Measurements from ENCODE around the gene OR6M1. TPM values are rescaled to one million over a fixed set of nuclear protein-coding genes. Genes with fewer than 3 reads are reported as not detected.

The OR6M1 gene
- total and polyA plus RNA-seq, 9 donors, result not detected

- H3K36me3 ChIP-seq (ENCODE audit: control insufficient read depth, insufficient read depth, low read length), result no peaks in the 10 kb centered on the region
- no CpG with 5 or more reads among the region's 3 CpGs for WGBS (ENCODE audit: insufficient coverage)
- no peak for DNase-seq
- H3K9me3 ChIP-seq (replicated peaks; ENCODE audit: control insufficient read depth, low read depth, low read length), result peaks cover 6% of the 10 kb centered on the region
- no peak overlapping the region for H3K4me3 ChIP-seq (ENCODE audit: low read length)
- H3K27ac ChIP-seq (ENCODE audit: low read length), result no peak overlapping the region
- H3K27me3 ChIP-seq (ENCODE audit: control insufficient read depth, insufficient read depth, low read length), result no peaks in the 10 kb centered on the region
- no peaks in the 10 kb centered on the region for H3K4me1 ChIP-seq (ENCODE audit: control insufficient read depth, insufficient read depth, low read length)
Observed at GRCh38 chr11:123757976-123758375, 48.2 kb downstream of the OR6M1 start.

GRCh38 chr11:123755813-123756212 is 50.3 kb downstream of the OR6M1 start:
- no peaks in the 10 kb centered on the region for H3K9me3 ChIP-seq (replicated peaks; ENCODE audit: control insufficient read depth, low read depth, low read length)
- WGBS (ENCODE audit: insufficient coverage), result 78% methylated on average over 1 of the region's 3 CpGs
- no peaks in the 10 kb centered on the region for H3K27me3 ChIP-seq (ENCODE audit: control insufficient read depth, insufficient read depth, low read length)
- H3K27ac ChIP-seq (ENCODE audit: low read length), result no peak overlapping the region
- H3K36me3 ChIP-seq (ENCODE audit: control insufficient read depth, insufficient read depth, low read length), result no peaks in the 10 kb centered on the region
- H3K4me3 ChIP-seq (ENCODE audit: low read length), result no peak overlapping the region
- no peaks in the 10 kb centered on the region for H3K4me1 ChIP-seq (ENCODE audit: control insufficient read depth, insufficient read depth, low read length)
- DNase-seq, result no peak

Other genes starting within 250 kb of the OR6M1 start
- gene SCN3B, start 151.7 kb downstream of the OR6M1 start, total RNA-seq, result 12.8 TPM
- gene SCN3B, start 151.7 kb downstream of the OR6M1 start, polyA plus RNA-seq (ENCODE audit: insufficient read depth in 1 of 8, insufficient read length in 8 of 8, low replicate concordance in 1 of 8), result 10 to 100 TPM; 18.4 to 28.2 (median 19.3) TPM
- gene ZNF202, start 64.7 kb downstream of the OR6M1 start, total RNA-seq, result 13.6 TPM
- 10 to 100 TPM; 13.0 to 22.8 (median 16.7) TPM for gene ZNF202, start 64.7 kb downstream of the OR6M1 start, polyA plus RNA-seq (ENCODE audit: insufficient read depth in 1 of 8, insufficient read length in 8 of 8, low replicate concordance in 1 of 8)
- gene OR6X1, start 51.8 kb downstream of the OR6M1 start, total RNA-seq, result not detected
- gene OR6X1, start 51.8 kb downstream of the OR6M1 start, polyA plus RNA-seq (ENCODE audit: insufficient read depth in 1 of 8, insufficient read length in 8 of 8, low replicate concordance in 1 of 8), result not detected
- gene TMEM225, start 79.3 kb upstream of the OR6M1 start, total RNA-seq, result not detected
- gene TMEM225, start 79.3 kb upstream of the OR6M1 start, polyA plus RNA-seq (ENCODE audit: insufficient read depth in 1 of 8, insufficient read length in 8 of 8, low replicate concordance in 1 of 8), result not detected
- gene OR8D4, start 95.8 kb upstream of the OR6M1 start, total RNA-seq, result 0.04 TPM
- under 1 TPM in 5 of 8 donors, not detected in 3; 0.06 to 0.09 (median 0.08) TPM for gene OR8D4, start 95.8 kb upstream of the OR6M1 start, polyA plus RNA-seq (ENCODE audit: insufficient read depth in 1 of 8, insufficient read length in 8 of 8, low replicate concordance in 1 of 8)
- 0.04 TPM for gene OR4D5, start 133.3 kb upstream of the OR6M1 start, total RNA-seq
- not detected for gene OR4D5, start 133.3 kb upstream of the OR6M1 start, polyA plus RNA-seq (ENCODE audit: insufficient read depth in 1 of 8, insufficient read length in 8 of 8, low replicate concordance in 1 of 8)
- gene OR6T1, start 137.5 kb upstream of the OR6M1 start, total RNA-seq, result not detected
- gene OR6T1, start 137.5 kb upstream of the OR6M1 start, polyA plus RNA-seq (ENCODE audit: insufficient read depth in 1 of 8, insufficient read length in 8 of 8, low replicate concordance in 1 of 8), result not detected
- gene OR10S1, start 171.4 kb upstream of the OR6M1 start, total RNA-seq, result not detected
- gene OR10S1, start 171.4 kb upstream of the OR6M1 start, polyA plus RNA-seq (ENCODE audit: insufficient read depth in 1 of 8, insufficient read length in 8 of 8, low replicate concordance in 1 of 8), result not detected
- not detected for gene OR10G6, start 188.8 kb upstream of the OR6M1 start, total RNA-seq
- not detected for gene OR10G6, start 188.8 kb upstream of the OR6M1 start, polyA plus RNA-seq (ENCODE audit: insufficient read depth in 1 of 8, insufficient read length in 8 of 8, low replicate concordance in 1 of 8)
- 0.04 TPM for gene OR10G4, start 206.6 kb upstream of the OR6M1 start, total RNA-seq
- under 1 TPM in 2 of 8 donors, not detected in 6; 0.04 to 0.31 TPM for gene OR10G4, start 206.6 kb upstream of the OR6M1 start, polyA plus RNA-seq (ENCODE audit: insufficient read depth in 1 of 8, insufficient read length in 8 of 8, low replicate concordance in 1 of 8)
- not detected for gene OR10G9, start 216.7 kb upstream of the OR6M1 start, total RNA-seq
- gene OR10G9, start 216.7 kb upstream of the OR6M1 start, polyA plus RNA-seq (ENCODE audit: insufficient read depth in 1 of 8, insufficient read length in 8 of 8, low replicate concordance in 1 of 8), result not detected
- gene OR10G8, start 220.4 kb upstream of the OR6M1 start, total RNA-seq, result not detected
- not detected for gene OR10G8, start 220.4 kb upstream of the OR6M1 start, polyA plus RNA-seq (ENCODE audit: insufficient read depth in 1 of 8, insufficient read length in 8 of 8, low replicate concordance in 1 of 8)
- not detected for gene OR10G7, start 235.0 kb upstream of the OR6M1 start, total RNA-seq
- gene OR10G7, start 235.0 kb upstream of the OR6M1 start, polyA plus RNA-seq (ENCODE audit: insufficient read depth in 1 of 8, insufficient read length in 8 of 8, low replicate concordance in 1 of 8), result not detected

Data from muscle of leg (tissue), 11 donors.